ENCODE measurements around the gene ACBD6. TPM values are rescaled to one million over a fixed set of nuclear protein-coding genes. Genes with fewer than 3 reads are reported as not detected.

ACBD6 gene
- total RNA-seq, 2 donors from 2014 or later, result 43.2 to 54.5 TPM

DNA sequence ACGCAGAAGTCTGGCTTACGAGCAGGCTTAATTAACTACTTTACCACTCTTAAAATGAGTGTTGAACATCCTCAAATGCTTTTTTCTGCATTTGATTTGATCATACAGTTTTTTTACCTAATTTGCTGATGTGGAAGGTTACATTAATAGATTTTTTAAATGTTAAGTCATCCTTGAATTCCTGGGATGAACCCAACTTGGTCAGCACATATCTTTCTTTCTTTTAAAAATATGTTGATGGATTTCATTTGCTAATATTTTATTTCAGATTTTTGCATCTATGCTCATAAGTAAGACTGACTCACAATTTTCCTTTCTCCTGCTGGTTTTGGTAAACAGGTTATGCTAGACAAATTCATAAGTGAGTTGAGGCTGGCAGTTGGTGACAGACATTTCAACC, 189.5 kb downstream of the ACBD6 start:
- no peak overlapping the region for H3K4me3 ChIP-seq (ENCODE audit: low read length)
- H3K9me3 ChIP-seq (ENCODE audit: control insufficient read depth, low read length), result no peaks in the 10 kb centered on the region
- Mint-ChIP-seq H3K4me1 (no peaks in the 10 kb centered on the region), H3K36me3 (ENCODE audit: low read depth) (peaks cover 3% of the 10 kb centered on the region), H3K4me3 (no peak overlapping the region), H3K27me3 (ENCODE audit: insufficient read depth) (no peaks in the 10 kb centered on the region), H3K27ac (no peak overlapping the region), H3K9me3 (no peaks in the 10 kb centered on the region)
- 95 to 100% methylated on average over 1 to 2 of the region's 2 CpGs for WGBS, 2 experiments (ENCODE audit: insufficient coverage in 1 of 2, insufficient read length in 1 of 2)
- no peak overlapping the region for H3K9ac ChIP-seq (ENCODE audit: extremely low read depth, low read length, poor library complexity, severe bottlenecking)
- no peak for DNase-seq
- H3K27me3 ChIP-seq (ENCODE audit: control insufficient read depth, insufficient read depth, low read length, poor library complexity, severe bottlenecking), result no peaks in the 10 kb centered on the region
- peaks cover 16% of the 10 kb centered on the region for H3K36me3 ChIP-seq (ENCODE audit: control insufficient read depth, insufficient read depth, low read length)
- H3K4me1 ChIP-seq (ENCODE audit: control insufficient read depth, insufficient read depth, low read length), result peaks cover 3% of the 10 kb centered on the region
- H3K27ac ChIP-seq (ENCODE audit: low read depth, low read length), result no peak overlapping the region
- TF ChIP-seq, protein P1, sequence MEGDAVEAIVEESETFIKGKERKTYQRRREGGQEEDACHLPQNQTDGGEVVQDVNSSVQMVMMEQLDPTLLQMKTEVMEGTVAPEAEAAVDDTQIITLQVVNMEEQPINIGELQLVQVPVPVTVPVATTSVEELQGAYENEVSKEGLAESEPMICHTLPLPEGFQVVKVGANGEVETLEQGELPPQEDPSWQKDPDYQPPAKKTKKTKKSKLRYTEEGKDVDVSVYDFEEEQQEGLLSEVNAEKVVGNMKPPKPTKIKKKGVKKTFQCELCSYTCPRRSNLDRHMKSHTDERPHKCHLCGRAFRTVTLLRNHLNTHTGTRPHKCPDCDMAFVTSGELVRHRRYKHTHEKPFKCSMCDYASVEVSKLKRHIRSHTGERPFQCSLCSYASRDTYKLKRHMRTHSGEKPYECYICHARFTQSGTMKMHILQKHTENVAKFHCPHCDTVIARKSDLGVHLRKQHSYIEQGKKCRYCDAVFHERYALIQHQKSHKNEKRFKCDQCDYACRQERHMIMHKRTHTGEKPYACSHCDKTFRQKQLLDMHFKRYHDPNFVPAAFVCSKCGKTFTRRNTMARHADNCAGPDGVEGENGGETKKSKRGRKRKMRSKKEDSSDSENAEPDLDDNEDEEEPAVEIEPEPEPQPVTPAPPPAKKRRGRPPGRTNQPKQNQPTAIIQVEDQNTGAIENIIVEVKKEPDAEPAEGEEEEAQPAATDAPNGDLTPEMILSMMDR (conservative IDR thresholded peaks at IDR 0.05), result no peak

DNA sequence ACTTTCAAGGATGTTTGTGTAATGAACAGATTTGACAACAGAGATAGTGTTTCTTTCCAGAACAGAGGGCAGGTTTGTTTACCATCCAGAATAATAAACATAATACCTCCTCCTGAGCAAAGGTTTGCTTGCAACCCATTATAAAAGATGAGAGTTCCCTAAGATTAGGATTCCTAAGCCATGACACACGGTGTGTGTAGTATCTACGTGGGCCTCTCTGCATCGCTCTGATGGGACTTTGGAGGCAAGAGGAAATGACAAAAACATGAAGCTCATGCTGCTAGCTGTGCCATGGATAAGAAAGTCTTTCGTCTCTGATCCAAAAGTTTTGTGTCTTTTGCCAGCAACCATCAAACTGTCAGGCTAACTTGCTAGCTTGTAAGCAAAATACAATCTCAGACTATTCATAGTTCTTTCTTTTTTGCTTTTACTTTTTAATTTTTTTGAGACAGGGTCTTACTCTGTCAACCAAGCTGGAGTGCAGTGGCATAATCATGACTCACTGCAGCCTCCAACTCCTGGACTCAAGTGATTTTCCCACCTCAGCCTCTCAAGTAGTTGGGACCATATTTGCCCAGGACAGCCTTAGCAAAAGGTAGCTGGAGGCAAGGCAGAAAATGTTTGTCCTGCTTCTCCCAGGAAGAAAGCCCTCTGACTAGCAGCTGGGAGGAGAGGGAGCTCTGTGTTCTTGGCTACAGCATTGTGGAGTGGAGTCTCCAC, 191.2 kb downstream of the ACBD6 start:
- H3K4me3 Mint-ChIP-seq, result no peak overlapping the region
- no peaks in the 10 kb centered on the region for H3K4me1 Mint-ChIP-seq
- H3K9ac ChIP-seq (ENCODE audit: extremely low read depth, low read length, poor library complexity, severe bottlenecking), result no peak overlapping the region
- WGBS, 2 experiments (ENCODE audit: insufficient coverage in 1 of 2, insufficient read length in 1 of 2), result 95% methylated on average over 3 to 4 of the region's 4 CpGs
- TF ChIP-seq, protein P1 (conservative IDR thresholded peaks at IDR 0.05), result no peak
- no peak overlapping the region for H3K27ac ChIP-seq (ENCODE audit: low read depth, low read length)
- H3K9me3 Mint-ChIP-seq, result peaks cover 3% of the 10 kb centered on the region
- no peak overlapping the region for H3K4me3 ChIP-seq (ENCODE audit: low read length)
- peaks cover under 1% of the 10 kb centered on the region for H3K4me1 ChIP-seq (ENCODE audit: control insufficient read depth, insufficient read depth, low read length)
- no peaks in the 10 kb centered on the region for H3K27me3 ChIP-seq (ENCODE audit: control insufficient read depth, insufficient read depth, low read length, poor library complexity, severe bottlenecking)
- H3K36me3 ChIP-seq (ENCODE audit: control insufficient read depth, insufficient read depth, low read length), result peaks cover 16% of the 10 kb centered on the region
- H3K36me3 Mint-ChIP-seq (ENCODE audit: low read depth), result peaks cover 9% of the 10 kb centered on the region
- no peak overlapping the region for H3K27ac Mint-ChIP-seq
- no peak for DNase-seq
- no peaks in the 10 kb centered on the region for H3K9me3 ChIP-seq (ENCODE audit: control insufficient read depth, low read length)
- H3K27me3 Mint-ChIP-seq (ENCODE audit: insufficient read depth), result no peaks in the 10 kb centered on the region

DNA sequence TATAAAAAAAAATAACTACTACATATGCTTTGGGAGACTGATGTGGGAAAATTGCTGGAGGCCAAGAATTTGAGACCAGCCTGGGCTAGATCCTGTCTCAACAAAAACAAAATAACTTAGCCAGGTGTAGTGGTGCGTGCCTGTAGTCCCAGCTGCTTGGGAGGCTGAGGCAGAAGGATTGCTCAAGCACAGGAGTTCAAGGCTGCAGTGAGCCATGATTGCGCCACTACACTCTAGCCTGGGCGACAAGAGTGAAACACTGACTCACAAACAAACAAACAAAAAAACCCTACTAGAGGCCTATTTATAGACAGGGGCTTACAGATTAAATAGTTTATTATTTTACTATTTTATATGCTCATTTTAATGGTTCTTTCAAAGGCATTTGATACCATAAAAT, 192.3 kb downstream of the ACBD6 start:
- TF ChIP-seq, protein P1 (conservative IDR thresholded peaks at IDR 0.05), result no peak
- 95 to 100% methylated on average over 1 to 3 of the region's 3 CpGs for WGBS, 2 experiments (ENCODE audit: insufficient coverage in 1 of 2, insufficient read length in 1 of 2)
- Mint-ChIP-seq H3K27ac (no peak overlapping the region), H3K4me3 (no peak overlapping the region), H3K27me3 (ENCODE audit: insufficient read depth) (no peaks in the 10 kb centered on the region), H3K36me3 (ENCODE audit: low read depth) (peaks cover 9% of the 10 kb centered on the region), H3K9me3 (peaks cover 9% of the 10 kb centered on the region), H3K4me1 (no peaks in the 10 kb centered on the region)
- peaks cover 16% of the 10 kb centered on the region for H3K36me3 ChIP-seq (ENCODE audit: control insufficient read depth, insufficient read depth, low read length)
- DNase-seq, result no peak
- no peak overlapping the region for H3K4me3 ChIP-seq (ENCODE audit: low read length)
- H3K27ac ChIP-seq (ENCODE audit: low read depth, low read length), result no peak overlapping the region
- H3K9ac ChIP-seq (ENCODE audit: extremely low read depth, low read length, poor library complexity, severe bottlenecking), result no peak overlapping the region
- H3K4me1 ChIP-seq (ENCODE audit: control insufficient read depth, insufficient read depth, low read length), result no peaks in the 10 kb centered on the region
- H3K9me3 ChIP-seq (ENCODE audit: control insufficient read depth, low read length), result no peaks in the 10 kb centered on the region
- no peaks in the 10 kb centered on the region for H3K27me3 ChIP-seq (ENCODE audit: control insufficient read depth, insufficient read depth, low read length, poor library complexity, severe bottlenecking)

Data from endodermal cell (in vitro differentiated cells).